ENCODE results near the gene PANK2.

DNA sequence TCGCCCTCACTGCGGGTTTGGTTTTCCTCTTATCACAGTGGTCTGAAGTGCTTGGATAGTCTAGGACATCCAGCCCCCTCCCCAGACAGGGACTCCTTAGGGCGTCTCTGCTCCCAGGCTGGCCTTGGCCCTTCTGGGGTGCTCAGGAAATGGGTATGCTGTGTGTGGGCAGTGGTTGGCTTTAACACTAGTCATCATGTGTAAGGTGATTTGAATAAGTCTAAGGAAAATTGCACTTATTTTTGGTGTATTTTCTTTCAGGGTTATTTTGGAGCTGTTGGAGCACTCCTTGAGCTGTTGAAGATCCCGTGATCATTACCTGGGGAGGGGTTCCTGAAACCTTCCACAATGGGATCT, 33.8 kb downstream of the PANK2 start:
- TF ChIP-seq, protein P1, sequence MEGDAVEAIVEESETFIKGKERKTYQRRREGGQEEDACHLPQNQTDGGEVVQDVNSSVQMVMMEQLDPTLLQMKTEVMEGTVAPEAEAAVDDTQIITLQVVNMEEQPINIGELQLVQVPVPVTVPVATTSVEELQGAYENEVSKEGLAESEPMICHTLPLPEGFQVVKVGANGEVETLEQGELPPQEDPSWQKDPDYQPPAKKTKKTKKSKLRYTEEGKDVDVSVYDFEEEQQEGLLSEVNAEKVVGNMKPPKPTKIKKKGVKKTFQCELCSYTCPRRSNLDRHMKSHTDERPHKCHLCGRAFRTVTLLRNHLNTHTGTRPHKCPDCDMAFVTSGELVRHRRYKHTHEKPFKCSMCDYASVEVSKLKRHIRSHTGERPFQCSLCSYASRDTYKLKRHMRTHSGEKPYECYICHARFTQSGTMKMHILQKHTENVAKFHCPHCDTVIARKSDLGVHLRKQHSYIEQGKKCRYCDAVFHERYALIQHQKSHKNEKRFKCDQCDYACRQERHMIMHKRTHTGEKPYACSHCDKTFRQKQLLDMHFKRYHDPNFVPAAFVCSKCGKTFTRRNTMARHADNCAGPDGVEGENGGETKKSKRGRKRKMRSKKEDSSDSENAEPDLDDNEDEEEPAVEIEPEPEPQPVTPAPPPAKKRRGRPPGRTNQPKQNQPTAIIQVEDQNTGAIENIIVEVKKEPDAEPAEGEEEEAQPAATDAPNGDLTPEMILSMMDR (IDR thresholded peaks at IDR 0.05): no peak
- TF ChIP-seq CREB1 (CRISPR knock-in tag; IDR thresholded peaks at IDR 0.05) (no peak), NR1H2 (CRISPR knock-in tag; IDR thresholded peaks at IDR 0.05) (no peak)
